Measurements from ENCODE around the gene ELMO3.
A peak's percentile ranks its signal among the peaks of the same experiment; 100 is the strongest.

ELMO3 gene, protein sequence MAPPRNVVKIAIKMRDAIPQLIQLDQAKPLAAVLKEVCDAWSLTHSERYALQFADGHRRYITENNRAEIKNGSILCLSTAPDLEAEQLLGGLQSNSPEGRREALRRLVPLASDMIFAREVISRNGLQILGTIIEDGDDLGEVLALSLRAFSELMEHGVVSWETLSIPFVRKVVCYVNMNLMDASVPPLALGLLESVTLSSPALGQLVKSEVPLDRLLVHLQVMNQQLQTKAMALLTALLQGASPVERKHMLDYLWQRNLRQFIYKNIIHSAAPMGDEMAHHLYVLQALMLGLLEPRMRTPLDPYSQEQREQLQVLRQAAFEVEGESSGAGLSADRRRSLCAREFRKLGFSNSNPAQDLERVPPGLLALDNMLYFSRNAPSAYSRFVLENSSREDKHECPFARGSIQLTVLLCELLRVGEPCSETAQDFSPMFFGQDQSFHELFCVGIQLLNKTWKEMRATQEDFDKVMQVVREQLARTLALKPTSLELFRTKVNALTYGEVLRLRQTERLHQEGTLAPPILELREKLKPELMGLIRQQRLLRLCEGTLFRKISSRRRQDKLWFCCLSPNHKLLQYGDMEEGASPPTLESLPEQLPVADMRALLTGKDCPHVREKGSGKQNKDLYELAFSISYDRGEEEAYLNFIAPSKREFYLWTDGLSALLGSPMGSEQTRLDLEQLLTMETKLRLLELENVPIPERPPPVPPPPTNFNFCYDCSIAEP

GRCh38 chr16:67199011-67199807 is at the start of gene ELMO3:
ELMO3 (plus strand) TSS chr16:67199131; CDS start chr16:67199327, 196 bp downstream.
- no peak for DNase-seq

GRCh38 chr16:67149276-67150046 is 49.5 kb upstream of the ELMO3 start:
- DNase-seq: no peak

DNA sequence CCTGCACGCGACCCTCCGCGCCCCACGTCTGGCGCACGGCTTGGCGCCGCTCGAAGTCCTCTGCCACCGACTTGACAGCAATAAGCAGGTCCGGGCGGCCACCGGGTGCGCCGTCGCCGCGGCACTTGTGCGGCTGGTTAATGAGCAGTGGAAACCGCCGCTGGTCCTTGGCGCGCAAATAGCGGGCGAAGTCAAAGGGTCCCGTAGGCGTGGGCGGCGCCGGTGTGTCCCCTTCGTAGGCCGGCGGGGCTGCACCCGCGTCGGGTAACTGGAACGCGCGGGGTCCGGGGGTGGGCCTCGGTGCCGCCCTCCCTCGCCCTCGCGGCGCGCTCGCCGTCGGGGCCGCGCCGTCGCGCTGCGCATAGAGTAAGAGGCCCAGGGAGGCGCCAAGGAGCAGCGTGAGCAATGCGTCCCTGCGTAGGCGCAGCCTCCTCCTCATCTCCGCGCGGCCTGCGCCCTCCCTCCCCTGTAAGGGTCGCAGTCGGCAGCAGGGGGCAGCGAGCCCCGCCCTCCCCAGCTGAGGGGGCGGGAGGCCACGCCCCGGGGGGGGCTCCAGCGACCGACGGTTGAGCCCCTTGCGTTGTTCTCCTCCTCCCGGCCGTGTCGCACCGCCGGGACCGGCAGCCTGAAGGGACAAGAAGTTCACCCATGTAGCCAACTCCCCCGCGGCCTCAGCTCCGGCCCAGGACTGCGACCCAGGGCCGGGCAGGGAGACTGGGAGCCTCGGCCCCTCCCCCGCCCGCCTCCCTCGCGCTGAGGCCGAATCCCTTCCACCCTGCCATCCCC is 48.7 kb upstream of the ELMO3 start:
- peak; percentile 27 to 44 for DNase-seq

DNA sequence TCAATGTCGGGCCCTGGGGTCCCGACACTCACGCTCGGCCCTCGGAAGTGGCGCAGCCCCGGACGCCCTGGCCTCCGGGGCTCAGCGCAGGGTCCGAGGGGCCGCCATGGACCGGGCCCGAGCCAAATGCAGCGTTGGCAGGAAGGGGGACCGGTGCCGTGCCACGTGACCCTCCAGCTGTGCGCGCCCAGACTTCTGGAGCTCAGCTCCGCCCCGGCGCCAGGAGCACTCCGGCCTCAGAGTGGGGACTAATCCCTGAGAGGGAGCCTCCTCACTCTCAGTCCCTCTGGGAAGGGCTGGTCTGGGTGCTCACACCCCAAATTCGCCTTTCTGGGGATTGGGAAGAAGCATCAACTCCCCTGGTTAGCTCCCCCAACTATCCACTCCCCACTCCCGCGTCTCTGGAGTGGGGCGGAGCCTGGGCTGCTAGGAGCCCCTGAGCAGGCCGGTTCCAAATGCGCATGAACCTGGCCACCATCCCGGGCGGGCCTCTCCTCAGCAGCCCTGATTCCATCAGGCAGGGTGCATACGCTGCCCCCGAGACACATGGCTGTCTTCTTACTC is 48.0 kb upstream of the ELMO3 start, which contains the start of gene B3GNT9:
TSS of gene B3GNT9 (minus strand) at position 166 of the 564 bp plus-strand sequence. CDS start 513 bp downstream, outside the sequence.
- peak; percentile 44 to 63 for DNase-seq

DNA sequence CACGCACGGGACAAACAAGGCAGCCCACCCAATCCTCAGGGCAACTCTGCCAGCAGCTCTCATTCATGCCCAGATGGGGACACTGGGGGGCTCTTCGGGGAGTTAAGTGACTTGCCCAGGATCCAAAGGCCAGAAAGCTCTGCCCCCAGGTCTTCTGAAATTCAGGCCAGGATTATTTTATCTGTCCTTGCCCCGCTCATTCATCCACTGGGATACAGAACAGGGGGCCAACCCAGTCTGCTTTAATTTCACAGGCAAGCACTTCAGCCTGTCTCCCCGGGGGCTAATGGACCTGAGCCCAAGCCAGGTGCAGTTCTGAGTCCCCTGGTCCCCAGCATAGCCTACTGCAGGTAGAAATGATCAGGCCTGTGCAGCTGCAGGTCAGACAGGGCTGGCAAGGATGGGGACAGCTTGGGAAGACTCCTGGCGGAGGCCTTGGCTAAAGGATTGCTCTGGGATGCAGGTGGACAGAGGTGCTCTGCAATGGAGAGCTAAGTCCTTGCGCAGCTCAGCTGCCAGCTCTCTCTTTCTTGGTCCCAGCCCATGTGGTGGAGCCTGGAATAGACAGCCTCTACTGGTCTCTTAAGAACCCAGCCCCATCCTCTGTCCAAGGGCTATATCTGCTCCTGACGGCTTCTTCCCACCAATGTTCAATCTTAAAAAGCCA is 47.4 kb upstream of the ELMO3 start:
- no peak for DNase-seq

DNA sequence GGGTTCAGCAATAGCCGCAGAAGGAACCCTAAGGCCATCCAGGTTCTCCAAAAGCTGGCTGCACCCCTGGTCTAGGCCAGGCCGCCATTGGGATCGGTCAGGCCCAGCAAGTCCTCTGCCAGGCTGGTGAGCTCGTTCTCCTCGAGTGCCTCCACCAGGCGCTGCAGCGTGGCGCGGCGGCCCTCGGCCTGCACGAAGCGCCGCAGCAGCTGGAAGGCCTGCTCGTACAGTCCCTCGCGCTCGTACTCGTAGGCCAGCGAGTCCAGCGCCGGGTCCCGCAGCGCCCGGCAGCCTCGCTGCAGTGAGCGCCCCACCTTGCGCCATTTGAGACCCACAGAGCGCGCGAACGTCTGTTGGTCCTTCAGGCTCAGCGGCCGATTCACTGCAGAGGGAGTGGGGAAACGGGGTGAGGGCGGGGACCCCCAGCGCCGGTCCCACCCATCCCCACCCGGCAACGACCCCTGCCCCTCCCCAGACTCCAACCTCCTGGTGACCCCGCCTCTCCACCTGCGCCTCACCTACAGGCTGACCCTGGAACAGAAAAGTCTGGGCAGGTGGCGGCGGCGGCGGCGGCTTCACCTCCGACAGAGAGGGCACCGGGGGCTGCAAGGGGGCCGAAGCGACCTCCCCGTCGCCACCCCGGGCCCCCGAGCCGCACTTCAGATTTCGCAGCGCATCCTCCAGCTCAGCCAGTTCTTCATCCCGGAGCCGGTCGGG is 44.2 kb upstream of the ELMO3 start:
- DNase-seq: no peak

- peak in 1 of 2 experiments; percentile 11 for DNase-seq
Observed at GRCh38 chr16:67155295-67156142, 43.4 kb upstream of the ELMO3 start.

- DNase-seq: no peak
Observed at GRCh38 chr16:67156143-67156844, 42.6 kb upstream of the ELMO3 start.

DNA sequence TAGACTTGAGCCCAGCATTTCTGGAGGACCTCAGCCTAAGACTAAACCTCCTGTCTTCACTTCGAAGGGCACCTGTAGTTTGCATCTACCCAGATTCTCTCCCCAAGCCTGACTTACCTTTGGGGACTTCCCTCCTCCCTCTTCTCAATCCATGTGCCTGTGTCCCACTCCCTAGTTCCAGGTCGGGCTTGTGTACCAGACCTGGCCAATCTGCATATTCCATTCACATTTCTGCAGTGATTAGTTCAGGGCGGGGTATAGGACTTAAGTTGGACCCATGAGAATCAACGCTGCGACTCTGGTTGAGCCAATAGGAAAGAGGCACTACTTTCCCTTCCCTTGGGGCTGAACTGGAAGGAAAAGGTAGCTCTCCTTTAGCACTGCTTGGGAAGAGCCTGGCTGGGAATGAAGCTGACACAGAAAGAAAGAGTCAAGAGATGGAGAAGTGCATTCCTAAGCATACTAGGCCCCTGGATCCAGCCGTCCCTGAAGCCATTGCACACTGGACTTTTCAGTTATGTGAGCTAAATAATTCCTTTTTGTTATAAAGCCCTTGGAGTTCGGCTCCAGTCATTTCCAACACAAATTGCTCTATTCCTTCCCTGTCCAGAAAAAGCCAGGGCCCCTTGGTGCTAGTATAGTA is 41.7 kb upstream of the ELMO3 start:
- no peak for DNase-seq

DNA sequence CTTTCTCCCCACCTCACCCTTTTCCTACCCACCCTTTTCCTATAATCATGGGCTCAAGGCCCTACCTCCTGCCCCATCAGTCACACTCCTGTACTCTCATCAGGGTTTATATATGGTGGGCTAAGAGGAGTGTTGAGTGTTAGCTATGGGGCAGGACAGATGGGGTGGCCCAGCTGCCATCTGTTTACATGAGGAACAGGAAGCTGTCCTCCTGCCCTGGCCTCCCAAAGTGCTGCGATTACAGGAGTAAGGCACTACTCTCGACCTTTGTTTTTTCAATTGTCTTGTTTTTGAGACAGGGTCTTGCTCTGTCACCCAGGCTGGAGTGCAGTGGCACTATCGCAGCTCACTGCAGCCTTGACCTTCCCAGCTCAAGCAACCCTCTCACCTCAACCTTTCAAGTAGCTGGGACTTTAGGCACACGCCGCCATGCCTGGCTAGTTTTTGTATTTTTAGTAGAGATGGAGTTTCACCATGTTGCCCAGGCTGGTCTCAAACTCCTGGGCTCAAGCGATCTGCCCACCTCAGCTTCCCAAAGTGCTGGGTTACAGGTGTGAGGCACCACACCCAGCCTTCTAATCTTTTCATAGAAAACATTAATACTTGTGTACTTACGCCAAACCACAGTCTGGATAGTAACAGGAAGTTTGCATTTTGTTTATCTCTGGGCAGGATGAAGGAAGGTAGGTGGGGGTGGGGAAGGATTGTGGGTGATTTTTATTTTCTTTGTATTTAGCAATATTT is 40.9 kb upstream of the ELMO3 start:
- no peak for DNase-seq

- peak; percentile 64 to 81 for DNase-seq
Observed at GRCh38 chr16:67158637-67159600, 40.0 kb upstream of the ELMO3 start.

DNA sequence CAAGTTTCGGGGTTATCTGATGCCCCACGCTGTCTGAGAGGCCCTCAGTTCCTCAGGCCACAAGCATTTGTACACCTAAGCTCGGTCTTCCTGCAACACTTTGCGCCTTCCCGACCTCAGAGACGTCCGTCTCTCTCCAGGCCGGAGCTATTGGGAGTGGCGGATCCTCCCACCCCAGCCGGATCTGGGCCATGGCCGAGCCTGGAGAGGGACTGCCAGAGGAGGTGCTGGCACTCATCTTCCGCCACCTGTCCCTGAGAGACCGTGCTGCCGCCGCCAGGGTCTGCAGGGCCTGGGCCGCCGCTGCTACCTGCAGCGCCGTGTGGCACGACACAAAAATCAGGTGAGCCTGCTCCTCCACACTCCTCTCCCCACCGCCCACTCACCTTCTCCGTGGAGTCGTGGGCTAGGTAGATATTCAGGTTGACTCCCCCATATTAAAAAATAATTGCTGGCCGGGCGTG is 37.3 kb upstream of the ELMO3 start:
- DNase-seq: no peak

DNA sequence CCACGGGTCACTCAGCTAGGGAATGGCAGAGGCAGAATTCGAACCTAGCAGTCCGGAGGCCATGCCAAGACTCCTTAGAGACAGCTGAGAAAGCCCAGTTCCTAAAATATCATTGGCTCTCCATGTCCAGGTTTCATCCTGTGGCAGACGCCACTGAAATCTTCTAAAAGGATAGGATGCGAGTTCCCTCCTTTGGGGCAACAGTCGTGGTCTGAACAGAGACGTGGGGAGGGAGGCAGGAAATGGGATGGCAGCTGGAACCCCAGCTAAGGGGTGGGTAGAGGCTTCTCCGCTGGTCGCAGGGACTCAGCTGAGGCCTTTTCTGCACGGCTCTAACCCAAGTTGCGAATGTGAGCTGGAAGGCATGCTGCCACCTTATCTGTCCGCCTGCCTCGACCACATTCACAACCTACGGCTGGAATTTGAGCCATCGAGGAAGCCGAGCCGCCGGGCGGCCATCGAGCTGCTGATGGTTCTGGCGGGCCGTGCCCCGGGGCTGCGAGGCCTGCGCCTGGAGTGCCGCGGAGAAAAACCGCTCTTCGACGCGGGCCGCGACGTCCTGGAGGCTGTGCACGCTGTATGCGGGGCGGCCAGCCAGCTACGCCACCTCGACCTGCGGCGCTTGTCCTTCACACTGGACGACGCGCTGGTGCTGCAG is 36.3 kb upstream of the ELMO3 start:
- DNase-seq: peak in 1 of 2 experiments; percentile 16

GRCh38 chr16:67163164-67163998 is 35.5 kb upstream of the ELMO3 start:
- DNase-seq: no peak
